ENCODE measurements around the gene ZNF33A.
"Not testable (repeated sequence)": the region's sequence is repeated elsewhere in the genome, so short reads cannot be mapped to it uniquely, and the experiment has no call there.

Gene ZNF33A

GRCh38 chr10:38007991-38008390 is 2.5 kb upstream of the ZNF33A start:
- Histone ChIP-seq H2AFZ (ENCODE audit: low read length) (no peak overlapping the region), H3K9me3 (ENCODE audit: insufficient read depth, low read depth, low read length) (no peaks in the 10 kb centered on the region), H3K4me2 (ENCODE audit: low read depth, low read length, poor library complexity, severe bottlenecking) (no peak overlapping the region), H3K36me3 (ENCODE audit: insufficient read depth, low read length) (no peaks in the 10 kb centered on the region), H3F3A (ENCODE audit: low read depth) (no peaks in the 10 kb centered on the region), H3K4me3 (ENCODE audit: low read length, poor library complexity, severe bottlenecking) (no peak overlapping the region), H3K9me2 (replicated peaks; ENCODE audit: low read depth, low read length) (no peaks in the 10 kb centered on the region), H3K79me2 (ENCODE audit: insufficient read depth, low read length) (peaks cover 20% of the 10 kb centered on the region), H3K27me3 (ENCODE audit: insufficient read depth, low read length, poor library complexity, severe bottlenecking) (no peaks in the 10 kb centered on the region), H3K4me1 (ENCODE audit: insufficient read depth, low read length, poor library complexity, severe bottlenecking) (peaks cover 13% of the 10 kb centered on the region), H3K9ac (ENCODE audit: low read depth, low read length, poor library complexity, severe bottlenecking) (no peak overlapping the region), H4K20me1 (ENCODE audit: insufficient read depth, low read length, poor library complexity, severe bottlenecking) (peaks cover 9% of the 10 kb centered on the region)
- no peak for TF ChIP-seq CTCF (conservative IDR thresholded peaks at IDR 0.05; ENCODE audit: low read length)
- TF ChIP-seq EZH2phosphoT487 (IDR thresholded peaks at IDR 0.05; ENCODE audit: borderline replicate concordance): no peak

- Histone ChIP-seq H3K79me2 (ENCODE audit: insufficient read depth, low read length) (peaks cover 45% of the 10 kb centered on the region), H2AFZ (ENCODE audit: low read length) (no peak overlapping the region), H3K4me2 (ENCODE audit: low read depth, low read length, poor library complexity, severe bottlenecking) (peak overlapping the region; percentile 49), H3K4me1 (ENCODE audit: insufficient read depth, low read length, poor library complexity, severe bottlenecking) (peaks cover 18% of the 10 kb centered on the region), H3K9me2 (replicated peaks; ENCODE audit: low read depth, low read length) (no peaks in the 10 kb centered on the region), H3K36me3 (ENCODE audit: insufficient read depth, low read length) (peaks cover 57% of the 10 kb centered on the region), H3K4me3 (ENCODE audit: low read length, poor library complexity, severe bottlenecking) (no peak overlapping the region), H3K9me3 (ENCODE audit: insufficient read depth, low read depth, low read length) (peaks cover 5% of the 10 kb centered on the region; the same call in 1 of the 2 replicates), H3K9ac (ENCODE audit: low read depth, low read length, poor library complexity, severe bottlenecking) (no peak overlapping the region), H4K20me1 (ENCODE audit: insufficient read depth, low read length, poor library complexity, severe bottlenecking) (peaks cover 19% of the 10 kb centered on the region), H3F3A (ENCODE audit: low read depth) (no peaks in the 10 kb centered on the region), H3K27me3 (ENCODE audit: insufficient read depth, low read length, poor library complexity, severe bottlenecking) (no peaks in the 10 kb centered on the region)
- TF ChIP-seq EZH2phosphoT487 (IDR thresholded peaks at IDR 0.05; ENCODE audit: borderline replicate concordance): no peak
- TF ChIP-seq CTCF (conservative IDR thresholded peaks at IDR 0.05; ENCODE audit: low read length): no peak
These were observed 5.9 kb downstream of the ZNF33A start for GRCh38 chr10:38016354-38016753.

- H3K4me3 ChIP-seq (ENCODE audit: low read length, poor library complexity, severe bottlenecking); H3K9me3 ChIP-seq (ENCODE audit: insufficient read depth, low read depth, low read length); H3K4me2 ChIP-seq (ENCODE audit: low read depth, low read length, poor library complexity, severe bottlenecking); H3K9me2 ChIP-seq (replicated peaks; ENCODE audit: low read depth, low read length); H3K4me1 ChIP-seq (ENCODE audit: insufficient read depth, low read length, poor library complexity, severe bottlenecking); H3K27me3 ChIP-seq (ENCODE audit: insufficient read depth, low read length, poor library complexity, severe bottlenecking); H2AFZ ChIP-seq (ENCODE audit: low read length); H4K20me1 ChIP-seq (ENCODE audit: insufficient read depth, low read length, poor library complexity, severe bottlenecking); H3K9ac ChIP-seq (ENCODE audit: low read depth, low read length, poor library complexity, severe bottlenecking); H3F3A ChIP-seq (ENCODE audit: low read depth): not testable (repeated sequence)
- Histone ChIP-seq H3K79me2 (ENCODE audit: insufficient read depth, low read length) (peaks cover 19% of the 10 kb centered on the region), H3K36me3 (ENCODE audit: insufficient read depth, low read length) (peaks cover 67% of the 10 kb centered on the region)
These were observed 8.6 kb downstream of the ZNF33A start for GRCh38 chr10:38019124-38019523.

GRCh38 chr10:38025283-38025682 is 14.8 kb downstream of the ZNF33A start:
- Histone ChIP-seq H2AFZ (ENCODE audit: low read length) (no peak overlapping the region), H3K9me2 (replicated peaks; ENCODE audit: low read depth, low read length) (no peaks in the 10 kb centered on the region), H4K20me1 (ENCODE audit: insufficient read depth, low read length, poor library complexity, severe bottlenecking) (no peaks in the 10 kb centered on the region), H3K4me3 (ENCODE audit: low read length, poor library complexity, severe bottlenecking) (no peak overlapping the region), H3K9me3 (ENCODE audit: insufficient read depth, low read depth, low read length) (no peaks in the 10 kb centered on the region), H3K79me2 (ENCODE audit: insufficient read depth, low read length) (no peaks in the 10 kb centered on the region), H3K9ac (ENCODE audit: low read depth, low read length, poor library complexity, severe bottlenecking) (no peak overlapping the region), H3K4me2 (ENCODE audit: low read depth, low read length, poor library complexity, severe bottlenecking) (no peak overlapping the region), H3K27me3 (ENCODE audit: insufficient read depth, low read length, poor library complexity, severe bottlenecking) (no peaks in the 10 kb centered on the region), H3F3A (ENCODE audit: low read depth) (no peaks in the 10 kb centered on the region), H3K36me3 (ENCODE audit: insufficient read depth, low read length) (peaks cover 62% of the 10 kb centered on the region; the same call in 1 of the 2 replicates), H3K4me1 (ENCODE audit: insufficient read depth, low read length, poor library complexity, severe bottlenecking) (peaks cover 14% of the 10 kb centered on the region)
- TF ChIP-seq CTCF (conservative IDR thresholded peaks at IDR 0.05; ENCODE audit: low read length) (no peak), EZH2phosphoT487 (IDR thresholded peaks at IDR 0.05; ENCODE audit: borderline replicate concordance) (no peak)

Data from Loucy (cell line).